ENCODE results near the gene CLCN1.

CLCN1 gene

GRCh38 chr7:143347950-143348349 lies 32.0 kb downstream of the CLCN1 start:
- TF ChIP-seq, protein P1, sequence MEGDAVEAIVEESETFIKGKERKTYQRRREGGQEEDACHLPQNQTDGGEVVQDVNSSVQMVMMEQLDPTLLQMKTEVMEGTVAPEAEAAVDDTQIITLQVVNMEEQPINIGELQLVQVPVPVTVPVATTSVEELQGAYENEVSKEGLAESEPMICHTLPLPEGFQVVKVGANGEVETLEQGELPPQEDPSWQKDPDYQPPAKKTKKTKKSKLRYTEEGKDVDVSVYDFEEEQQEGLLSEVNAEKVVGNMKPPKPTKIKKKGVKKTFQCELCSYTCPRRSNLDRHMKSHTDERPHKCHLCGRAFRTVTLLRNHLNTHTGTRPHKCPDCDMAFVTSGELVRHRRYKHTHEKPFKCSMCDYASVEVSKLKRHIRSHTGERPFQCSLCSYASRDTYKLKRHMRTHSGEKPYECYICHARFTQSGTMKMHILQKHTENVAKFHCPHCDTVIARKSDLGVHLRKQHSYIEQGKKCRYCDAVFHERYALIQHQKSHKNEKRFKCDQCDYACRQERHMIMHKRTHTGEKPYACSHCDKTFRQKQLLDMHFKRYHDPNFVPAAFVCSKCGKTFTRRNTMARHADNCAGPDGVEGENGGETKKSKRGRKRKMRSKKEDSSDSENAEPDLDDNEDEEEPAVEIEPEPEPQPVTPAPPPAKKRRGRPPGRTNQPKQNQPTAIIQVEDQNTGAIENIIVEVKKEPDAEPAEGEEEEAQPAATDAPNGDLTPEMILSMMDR (IDR thresholded peaks at IDR 0.05; ENCODE audit: borderline replicate concordance, insufficient read depth, low read depth, low read length) = no peak

DNA sequence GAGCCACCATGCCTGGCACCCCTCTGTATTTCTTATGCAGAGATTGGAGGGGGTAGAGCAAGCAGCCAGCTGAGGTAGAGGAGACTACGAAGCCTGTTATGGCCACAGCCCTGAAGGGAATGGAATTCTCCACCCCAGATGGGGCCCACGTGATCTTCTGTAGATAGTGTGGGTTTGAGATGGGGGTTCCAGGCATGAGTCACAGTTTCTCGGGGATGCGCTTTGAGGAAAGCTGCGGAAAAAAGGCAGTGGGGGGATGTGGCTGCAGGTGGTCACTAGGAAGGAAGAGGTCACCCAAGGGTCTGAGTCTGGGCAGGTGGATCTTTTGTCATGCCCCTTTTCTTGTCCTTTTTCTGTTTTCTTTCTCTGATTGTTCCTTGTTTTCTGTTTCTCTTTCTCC lies 35.1 kb downstream of the CLCN1 start:
- TF ChIP-seq, protein P1 (IDR thresholded peaks at IDR 0.05; ENCODE audit: borderline replicate concordance, insufficient read depth, low read depth, low read length) = no peak
- no peak overlapping the region for H3K4me3 ChIP-seq (ENCODE audit: low read depth, low read length)

More at GRCh38 chr7:143347950-143348349, 32.0 kb downstream of the CLCN1 start:
- no peak overlapping the region for H3K4me3 ChIP-seq (ENCODE audit: low read depth, low read length)

DNA sequence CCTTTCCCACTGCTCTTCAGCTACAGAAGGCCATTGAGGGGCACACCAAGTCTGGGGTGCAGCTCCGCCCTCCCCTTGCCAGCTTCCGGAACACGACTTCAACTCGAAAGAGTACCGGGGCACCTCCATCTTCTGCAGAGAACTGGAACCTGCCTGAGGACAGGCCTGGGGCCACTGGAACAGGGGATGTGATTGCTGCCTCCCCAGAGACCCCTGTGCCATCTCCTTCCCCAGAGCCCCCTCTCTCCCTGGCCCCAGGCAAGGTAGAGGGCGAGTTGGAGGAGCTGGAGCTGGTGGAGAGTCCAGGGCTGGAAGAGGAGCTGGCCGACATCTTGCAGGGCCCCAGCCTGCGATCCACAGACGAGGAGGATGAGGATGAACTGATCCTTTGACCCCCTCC lies 35.7 kb downstream of the CLCN1 start:
- no peak overlapping the region for H3K4me3 ChIP-seq (ENCODE audit: low read depth, low read length)
- TF ChIP-seq, protein P1 (IDR thresholded peaks at IDR 0.05; ENCODE audit: borderline replicate concordance, insufficient read depth, low read depth, low read length) = no peak

- TF ChIP-seq, protein P1 (IDR thresholded peaks at IDR 0.05; ENCODE audit: borderline replicate concordance, insufficient read depth, low read depth, low read length) = no peak
- no peak overlapping the region for H3K4me3 ChIP-seq (ENCODE audit: low read depth, low read length)
These were observed 36.7 kb downstream of the CLCN1 start for GRCh38 chr7:143352531-143353002.

DNA sequence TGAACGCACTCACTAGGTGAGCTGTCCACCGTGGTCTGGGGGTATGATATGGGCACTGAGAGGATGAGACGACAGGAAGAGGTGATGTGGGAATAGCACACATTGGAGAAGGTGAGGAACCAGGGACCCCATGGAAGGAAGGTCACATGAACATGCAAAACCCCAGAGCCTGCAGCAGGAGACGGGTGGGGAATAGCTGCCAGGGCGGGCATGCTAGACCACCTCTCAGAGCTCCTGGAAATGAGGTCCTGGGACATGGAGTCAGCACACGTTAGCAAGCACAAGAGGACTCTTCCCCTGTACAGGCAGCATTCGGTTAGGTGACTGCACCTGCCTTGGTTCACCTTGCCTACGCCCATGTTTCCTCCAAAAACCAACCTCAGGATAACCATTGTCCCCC lies 38.5 kb downstream of the CLCN1 start:
- H3K4me3 ChIP-seq (ENCODE audit: low read depth, low read length) = no peak overlapping the region
- TF ChIP-seq, protein P1 (IDR thresholded peaks at IDR 0.05; ENCODE audit: borderline replicate concordance, insufficient read depth, low read depth, low read length) = no peak

DNA sequence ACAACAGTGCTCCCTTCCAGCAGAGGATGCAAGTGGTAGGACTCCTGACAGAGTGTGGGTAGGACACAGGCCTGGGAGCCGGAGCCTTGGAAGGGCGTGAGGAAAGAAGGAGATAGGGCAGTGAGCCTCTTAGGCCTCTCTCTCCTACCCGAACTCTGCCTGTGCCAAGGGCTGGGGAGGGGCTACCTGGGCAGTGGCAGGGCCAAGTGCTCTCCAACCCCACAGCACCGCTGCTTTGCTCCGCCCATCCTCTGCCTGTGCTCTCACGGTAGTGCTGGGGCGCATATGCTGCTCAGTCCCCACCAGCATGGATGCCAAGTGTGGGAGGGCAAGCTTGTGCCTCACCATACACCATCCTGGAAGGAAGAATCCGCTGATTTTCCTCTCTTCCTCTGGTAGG lies 39.1 kb downstream of the CLCN1 start:
- TF ChIP-seq, protein P1 (IDR thresholded peaks at IDR 0.05; ENCODE audit: borderline replicate concordance, insufficient read depth, low read depth, low read length) = no peak
- H3K4me3 ChIP-seq (ENCODE audit: low read depth, low read length) = no peak overlapping the region

- TF ChIP-seq, protein P1 (IDR thresholded peaks at IDR 0.05; ENCODE audit: borderline replicate concordance, insufficient read depth, low read depth, low read length) = no peak
- H3K4me3 ChIP-seq (ENCODE audit: low read depth, low read length) = no peak overlapping the region
These were observed 39.8 kb downstream of the CLCN1 start for GRCh38 chr7:143355450-143356385.

Data from GM12875 (cell line).